ENCODE data around the gene CD40. TPM values are rescaled to one million over a fixed set of nuclear protein-coding genes. Genes with fewer than 3 reads are reported as not detected.

CD40 gene
- total and polyA plus RNA-seq, 2 of the 8 experiments (the other 6 are each of a cell fraction or from before 2014, with no cell fraction given) = 14.5 to 18.8 TPM

- Histone ChIP-seq H3K23ac (ENCODE audit: insufficient read length) (no peak overlapping the region), H2BK12ac (ENCODE audit: low read depth, low read length) (no peak overlapping the region), H2BK120ac (replicated peaks; ENCODE audit: low read depth, low read length) (no peak overlapping the region), H3K36me3 (ENCODE audit: control insufficient read depth in 2 of 4, insufficient read depth in 4 of 4, low read length in 3 of 4) (peaks cover 0 to 16% (median 0%) of the 10 kb centered on the region in 4 experiments; a peak in 1 of 8 replicates), H3K79me1 (ENCODE audit: low read depth, low read length) (peaks cover 4% of the 10 kb centered on the region; the same call in 1 of the 2 replicates), H3K4me2 (ENCODE audit: insufficient read depth in 1 of 2, low read depth in 2 of 2, low read length in 2 of 2) (no peak overlapping the region), H4K20me1 (replicated peaks in 1 of 2; ENCODE audit: control insufficient read depth in 1 of 2, insufficient read depth in 2 of 2, low read length in 2 of 2) (peaks cover 4 to 12% of the 10 kb centered on the region in 2 experiments), H3K9ac (replicated peaks in 1 of 4; ENCODE audit: extremely low read depth in 1 of 4, low read depth in 3 of 4, low read length in 3 of 4) (no peak overlapping the region), H3K27me3 (replicated peaks in 1 of 4; ENCODE audit: control insufficient read depth in 3 of 4, extremely low read depth in 1 of 4, insufficient read depth in 3 of 4, low read length in 3 of 4) (no peaks in the 10 kb centered on the region), H3K14ac (ENCODE audit: insufficient read length) (no peak overlapping the region), H4K91ac (replicated peaks; ENCODE audit: insufficient read length, low read length) (no peak overlapping the region), H2AK5ac (ENCODE audit: low read depth, low read length) (no peak overlapping the region), H2BK15ac (ENCODE audit: low read length) (no peak overlapping the region), H4K8ac (ENCODE audit: extremely low read depth, insufficient read depth, low read length) (no peak overlapping the region), H4K5ac (ENCODE audit: insufficient read length, low read depth, low read length) (no peak overlapping the region), H3K4ac (replicated peaks; ENCODE audit: insufficient read length, low read depth, low read length) (no peak overlapping the region), H3K4me1 (replicated peaks in 1 of 4; ENCODE audit: control insufficient read depth in 3 of 4, insufficient read depth in 4 of 4, low read length in 3 of 4) (peaks cover 0 to 3% (median 1%) of the 10 kb centered on the region in 4 experiments; a peak in 4 of 7 replicates), H2BK20ac (ENCODE audit: low read length) (no peak overlapping the region), H2BK5ac (ENCODE audit: low read depth, low read length) (no peak overlapping the region), H3K4me3 (ENCODE audit: extremely low read depth in 1 of 4, insufficient read depth in 2 of 4, low read depth in 3 of 4, low read length in 4 of 4) (no peak overlapping the region), H2AFZ (ENCODE audit: low read length) (no peak overlapping the region), H3K9me3 (ENCODE audit: insufficient read depth in 2 of 2, low read depth in 1 of 2, low read length in 1 of 2) (no peaks in the 10 kb centered on the region), H3K27ac (ENCODE audit: low read depth, low read length) (no peak overlapping the region), H3K23me2 (ENCODE audit: low read depth, low read length) (no peaks in the 10 kb centered on the region; the same call in 1 of the 2 replicates), H3K18ac (ENCODE audit: extremely low read depth, low read length) (no peak overlapping the region), H3K79me2 (ENCODE audit: control insufficient read depth in 1 of 2, insufficient read depth in 2 of 2, low read length in 2 of 2) (peaks cover 10 to 82% of the 10 kb centered on the region in 2 experiments; a peak in 3 of 4 replicates), H3K56ac (replicated peaks; ENCODE audit: insufficient read length, low read depth, low read length) (no peak overlapping the region)
- TF ChIP-seq SIN3A (conservative IDR thresholded peaks at IDR 0.05 in 1 of 2, IDR thresholded peaks at IDR 0.05 in 1 of 2; ENCODE audit: low read depth in 1 of 2, low read length in 2 of 2) (no peak), HDAC6 (IDR thresholded peaks at IDR 0.05; ENCODE audit: low read depth, low read length) (no peak), TEAD4 (IDR thresholded peaks at IDR 0.05; ENCODE audit: low read depth, low read length) (no peak), RFX5 (IDR thresholded peaks at IDR 0.05; ENCODE audit: borderline replicate concordance, low read depth, low read length) (no peak), SUZ12 (IDR thresholded peaks at IDR 0.05; ENCODE audit: low read length) (no peak), CREB1 (IDR thresholded peaks at IDR 0.05) (no peak), RAD21 (IDR thresholded peaks at IDR 0.05 in 1 of 2, conservative IDR thresholded peaks at IDR 0.05 in 1 of 2; ENCODE audit: low read depth in 2 of 2, low read length in 2 of 2) (no peak), TAF7 (optimal IDR thresholded peaks at IDR 0.05; ENCODE audit: borderline replicate concordance, low read depth, low read length) (no peak)
- ChIA-PET POLR2A (ENCODE audit: partially characterized antibody) (interaction anchor here (1.4 to 3.4 kb wide), 3 partner anchors 7 to 11 kb away, joined by 4 to 32 read pairs (median 4); no protein-coding TSS in a partner anchor), CTCF (ENCODE audit: partially characterized antibody) (interaction anchor here (0.8 to 1.5 kb wide), 3 partner anchors 8 to 268 kb away, joined by 3 to 4 read pairs (median 4); no protein-coding TSS in a partner anchor)
- 88% methylated on average over 1 of the region's 1 CpG; no CpG with 5 or more reads in 1 of the 2 experiments for WGBS, 2 experiments (ENCODE audit: extremely low coverage in 1 of 2, insufficient coverage in 1 of 2, insufficient read length in 1 of 2, insufficient replicate concordance in 2 of 2, low coverage in 1 of 2, low lambda C conversion rate in 2 of 2, missing lambda C conversion rate in 1 of 2)
- FAIRE-seq = no peak
- DNase-seq (ENCODE audit: low read depth in 1 of 2, low spot score in 2 of 2) = no peak
Observed at GRCh38 chr20:46081074-46081473, 37.0 kb upstream of the CD40 start.

Measured in H1 (cell line).